Medulla oblongata (tissue), 1 donor: ENCODE results near the gene IFNA16.
"Not testable (repeated sequence)": the region's sequence is repeated elsewhere in the genome, so short reads cannot be mapped to it uniquely, and the experiment has no call there.

Experiments used
- DNase-seq: peaks from one replicate; pipeline ENCODE4 v3.0.0-alpha.2; 2015; ENCODE audit errors: extremely low spot score

IFNA16 gene

DNA sequence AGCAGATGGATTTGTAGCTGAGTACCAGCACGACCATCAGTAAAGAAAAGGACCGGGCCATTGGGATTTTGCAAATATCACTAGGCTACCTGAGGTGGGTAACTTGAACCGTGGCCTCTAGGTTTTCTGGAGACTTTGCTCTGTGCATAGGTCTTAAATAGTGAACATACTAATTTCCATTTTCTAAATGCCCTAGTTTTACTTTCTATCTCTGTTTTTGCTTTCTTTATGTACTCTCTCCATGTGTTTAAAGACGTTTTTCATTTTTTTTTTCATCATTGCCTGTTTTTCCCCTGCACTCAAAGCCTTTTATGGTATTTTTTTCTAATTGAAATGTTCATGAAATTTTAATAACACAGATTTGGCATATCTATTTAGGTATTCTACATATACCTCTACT, 15.0 kb downstream of the IFNA16 start, which contains the start of gene IFNA7:
Gene IFNA7 (minus strand): TSS at position 101 of the 400 bp plus-strand sequence. CDS start 40 bp downstream, at position 61.
- not testable (repeated sequence) for DNase-seq

DNA sequence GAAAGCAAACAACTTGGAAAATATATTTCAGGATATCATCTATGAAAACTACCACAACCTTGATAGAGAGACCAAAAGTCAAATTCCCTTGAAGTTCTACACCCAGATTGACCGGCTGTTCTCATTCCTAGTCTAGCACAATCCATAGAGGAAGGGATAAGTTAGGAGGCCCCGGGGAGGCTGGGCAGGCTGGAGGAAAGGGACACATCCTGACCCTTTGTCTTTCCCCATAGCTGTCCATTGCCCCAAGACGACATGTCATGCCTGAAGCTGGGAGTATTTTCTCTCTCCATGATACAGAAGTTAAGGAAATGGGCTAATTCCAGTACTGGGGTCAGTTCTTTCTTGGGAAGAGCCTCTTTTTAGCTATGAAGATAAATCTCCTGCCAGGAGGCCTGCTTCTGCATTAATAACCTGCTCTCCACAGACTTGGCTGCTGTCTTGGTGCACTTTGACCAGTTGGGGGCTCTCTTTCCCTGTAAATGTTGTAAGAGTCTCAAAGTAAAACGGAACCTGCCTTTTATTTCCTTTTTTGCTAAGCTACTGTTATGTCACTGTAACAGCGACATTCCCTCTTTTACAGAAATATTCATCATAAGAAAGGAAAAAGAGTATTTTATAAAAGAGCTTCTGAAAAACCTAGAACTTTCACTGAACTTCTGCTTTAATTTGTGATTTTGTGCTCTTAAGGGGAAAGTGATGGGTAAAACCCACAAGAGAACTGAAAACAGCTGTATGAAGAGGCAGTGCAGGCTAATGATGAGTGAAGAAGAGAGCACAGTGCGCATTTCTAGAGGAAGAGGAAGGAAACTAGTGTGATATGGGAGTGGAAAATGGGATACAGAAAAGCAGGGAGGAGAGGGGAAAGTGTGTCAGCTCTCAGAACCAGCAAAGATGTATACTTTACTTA, 22.0 kb downstream of the IFNA16 start:
- DNase-seq, result peak; percentile 43

DNA sequence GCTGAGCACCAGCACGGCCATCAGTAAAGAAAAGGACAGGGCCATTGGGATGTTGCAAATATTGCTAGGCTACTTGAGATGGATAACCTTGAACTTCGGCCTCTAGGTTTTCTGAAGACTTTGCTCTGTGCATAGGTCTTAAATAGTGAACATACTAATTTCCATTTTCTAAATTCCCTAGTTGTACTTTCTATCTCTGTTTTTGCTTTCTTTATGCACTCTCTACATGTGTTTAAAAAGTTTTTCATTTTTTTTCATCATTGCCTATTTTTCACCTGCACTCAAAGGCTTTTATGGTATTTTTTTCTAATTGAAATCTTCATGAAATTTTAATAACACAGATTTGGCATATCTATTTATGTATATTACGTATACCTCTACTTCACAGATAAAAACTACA, 29.6 kb downstream of the IFNA16 start, which contains the start of gene IFNA4:
Gene IFNA4 (minus strand): TSS at position 101 of the 400 bp plus-strand sequence. CDS start 56 bp downstream, at position 45.
- not testable (repeated sequence) for DNase-seq

DNA sequence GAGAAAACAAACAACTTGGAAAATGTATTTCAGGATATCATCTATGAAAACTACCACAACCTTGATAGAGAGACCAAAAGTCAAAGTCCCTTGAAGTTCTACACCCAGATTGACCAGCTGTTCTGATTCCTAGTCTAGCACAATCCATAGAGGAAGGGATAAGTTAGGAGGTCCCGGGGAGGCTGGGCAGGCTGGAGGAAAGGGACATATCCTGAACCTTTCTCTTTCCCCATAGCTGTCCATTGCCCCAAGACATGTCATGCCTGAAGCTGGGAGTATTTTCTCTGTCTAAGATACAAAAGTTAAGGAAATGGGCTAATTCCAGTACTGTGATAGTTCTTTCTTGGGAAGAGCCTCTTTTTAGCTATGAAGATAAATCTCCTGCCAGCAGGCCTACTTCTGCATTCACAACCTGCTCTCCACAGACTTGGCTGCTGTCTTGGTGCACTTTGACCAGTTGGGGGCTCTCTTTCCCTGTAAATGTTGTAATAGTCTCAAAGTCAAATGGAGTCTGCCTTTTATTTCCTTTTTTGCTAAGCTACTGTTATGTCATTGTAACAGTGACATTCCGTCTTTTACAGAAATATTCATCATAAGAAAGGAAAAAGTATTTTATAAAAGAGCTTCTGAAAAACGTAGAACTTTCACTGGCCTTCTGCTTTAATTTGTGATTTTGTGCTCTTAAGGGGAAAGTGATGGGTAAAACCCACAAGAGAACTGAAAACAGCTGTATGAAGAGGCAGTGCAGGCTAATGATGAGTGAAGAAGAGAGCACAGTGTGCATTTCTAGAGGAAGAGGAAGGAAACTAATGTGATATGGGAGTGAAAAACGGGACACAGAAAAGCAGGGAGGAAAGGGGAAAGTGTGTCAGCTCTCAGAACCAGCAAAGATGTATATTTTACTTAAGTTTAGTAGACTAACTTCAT, 34.0 kb downstream of the IFNA16 start:
- DNase-seq, result peak; percentile 55

DNA sequence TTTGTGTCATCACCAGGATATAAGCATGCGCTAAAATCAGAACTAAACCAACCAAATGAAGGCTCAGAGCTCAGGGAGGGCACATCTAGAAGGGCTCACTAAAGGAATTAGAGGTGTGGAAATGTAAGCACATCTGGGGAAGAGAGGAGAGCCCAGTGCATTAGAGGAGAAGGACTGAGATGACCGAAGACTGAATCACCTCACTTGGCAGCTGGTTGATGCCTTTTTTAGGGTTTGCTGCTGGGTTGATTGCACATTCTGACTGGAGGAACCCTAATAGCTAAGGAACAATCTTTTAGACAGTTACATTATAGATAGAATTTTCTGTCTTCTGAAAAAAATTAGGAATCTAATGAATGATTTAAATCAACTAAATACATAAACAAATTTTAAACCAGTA, 42.4 kb downstream of the IFNA16 start:
- DNase-seq, result no peak

DNA sequence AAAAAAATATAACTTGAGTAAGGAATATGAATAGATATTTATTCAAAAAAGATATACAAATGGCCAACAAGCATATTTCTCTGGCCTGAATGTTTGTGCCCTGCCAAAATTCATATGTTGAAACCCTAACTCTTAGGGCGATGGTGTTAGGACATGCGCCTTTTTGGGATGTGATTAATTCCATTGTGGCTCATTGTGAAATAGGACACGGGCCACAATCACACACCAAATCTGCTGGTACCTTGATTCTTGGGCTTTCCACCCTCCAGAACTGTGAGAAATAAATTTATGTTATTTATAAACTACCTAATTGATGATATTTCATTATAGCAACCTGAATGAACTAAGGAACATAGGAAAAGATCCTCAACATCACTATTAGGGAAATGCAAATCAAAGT, 45.0 kb downstream of the IFNA16 start:
- no peak for DNase-seq

DNA sequence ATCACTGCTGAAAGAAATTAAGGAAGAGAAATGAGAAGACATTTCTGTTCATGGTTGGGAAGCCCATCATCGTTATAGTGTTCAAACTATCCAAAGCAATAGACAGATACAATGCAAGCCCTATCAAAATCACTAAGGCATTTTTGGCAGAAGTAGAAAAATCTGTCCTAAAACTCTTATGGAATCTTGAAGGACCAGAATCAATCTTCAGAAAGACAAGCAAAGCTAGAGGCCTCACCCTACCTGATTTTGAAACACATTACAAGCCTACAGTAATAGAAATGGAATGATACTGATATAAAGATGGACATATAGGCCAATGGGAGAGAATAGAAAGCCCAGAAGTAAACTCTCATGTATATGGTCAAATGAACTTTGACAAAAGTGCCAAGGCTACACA, 45.8 kb downstream of the IFNA16 start:
- DNase-seq, result no peak

DNA sequence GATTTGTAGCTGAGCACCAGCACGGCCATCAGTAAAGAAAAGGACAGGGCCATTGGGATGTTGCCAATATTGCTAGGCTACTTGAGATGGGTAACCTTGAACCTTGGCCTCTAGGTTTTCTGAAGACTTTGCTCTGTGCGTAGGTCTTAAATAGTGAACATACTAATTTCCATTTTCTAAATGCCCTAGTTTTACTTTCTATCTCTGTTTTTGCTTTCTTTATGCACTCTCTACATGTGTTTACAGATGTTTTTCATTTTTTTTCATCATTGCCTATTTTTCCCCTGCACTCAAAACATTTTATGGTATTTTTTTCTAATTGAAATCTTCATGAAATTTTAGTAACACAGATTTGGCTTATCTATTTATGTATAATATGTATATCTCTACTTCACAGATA, 50.6 kb downstream of the IFNA16 start, which contains the start of gene IFNA21:
Gene IFNA21 (minus strand): TSS at position 101 of the 400 bp plus-strand sequence. CDS start 48 bp downstream, at position 53.
- not testable (repeated sequence) for DNase-seq
